Renal pelvis (tissue), 4 donors: Measurements from ENCODE around the gene XRCC4. TPM values are rescaled to one million over a fixed set of nuclear protein-coding genes. Genes with fewer than 3 reads are reported as not detected.
"Not testable (repeated sequence)": the region's sequence is repeated elsewhere in the genome, so short reads cannot be mapped to it uniquely, and the experiment has no call there.

Source experiments
- DNase-seq: peaks from one replicate; pipeline ENCODE4 v3.0.0-alpha.2; 2013
- polyA plus RNA-seq, 3 donors: library from polyadenylated mRNA; unstranded; fragments of 120-200 nt; gene quantifications; one replicate each; pipeline ENCODE4 v1.2.1, GENCODE V29; 2013; ENCODE audit not compliant: insufficient read length in 3 of 3

The XRCC4 gene
- polyA plus RNA-seq, 3 donors = 10.4 to 12.2 (median 11.9) TPM

- no peak for DNase-seq
Measured at GRCh38 chr5:83107692-83108420, 30.5 kb downstream of the XRCC4 start.

GRCh38 chr5:83109380-83109779 lies 32.0 kb downstream of the XRCC4 start:
- DNase-seq = no peak

GRCh38 chr5:83115816-83116215 lies 38.5 kb downstream of the XRCC4 start:
- DNase-seq = no peak

GRCh38 chr5:83118471-83118870 lies 41.1 kb downstream of the XRCC4 start:
- DNase-seq = no peak

GRCh38 chr5:83118976-83119375 lies 41.6 kb downstream of the XRCC4 start:
- DNase-seq = no peak

GRCh38 chr5:83124593-83124992 lies 47.2 kb downstream of the XRCC4 start:
- no peak for DNase-seq

- DNase-seq = no peak
Measured at GRCh38 chr5:83125560-83125959, 48.2 kb downstream of the XRCC4 start.

- no peak for DNase-seq
Measured at GRCh38 chr5:83126501-83126900, 49.2 kb downstream of the XRCC4 start.

GRCh38 chr5:83133797-83134196 lies 56.5 kb downstream of the XRCC4 start:
- DNase-seq = no peak

GRCh38 chr5:83142526-83142925 lies 65.2 kb downstream of the XRCC4 start:
- DNase-seq = no peak

GRCh38 chr5:83145241-83145640 lies 67.9 kb downstream of the XRCC4 start:
- DNase-seq = no peak

GRCh38 chr5:83145882-83146331 lies 68.6 kb downstream of the XRCC4 start:
- DNase-seq = no peak

GRCh38 chr5:83146441-83146840 lies 69.1 kb downstream of the XRCC4 start:
- DNase-seq = no peak

- no peak for DNase-seq
Measured at GRCh38 chr5:83147593-83147992, 70.2 kb downstream of the XRCC4 start.

GRCh38 chr5:83148370-83148769 lies 71.0 kb downstream of the XRCC4 start:
- no peak for DNase-seq

GRCh38 chr5:83149671-83150070 lies 72.3 kb downstream of the XRCC4 start:
- no peak for DNase-seq

- no peak for DNase-seq
Measured at GRCh38 chr5:83151821-83152220, 74.5 kb downstream of the XRCC4 start.

- DNase-seq = not testable (repeated sequence)
Measured at GRCh38 chr5:83152996-83153395, 75.6 kb downstream of the XRCC4 start.

GRCh38 chr5:83156001-83156400 lies 78.7 kb downstream of the XRCC4 start:
- no peak for DNase-seq

GRCh38 chr5:83157163-83157562 lies 79.8 kb downstream of the XRCC4 start:
- DNase-seq = no peak

GRCh38 chr5:83162601-83163000 lies 85.3 kb downstream of the XRCC4 start:
- DNase-seq = no peak

GRCh38 chr5:83167538-83167937 lies 90.2 kb downstream of the XRCC4 start:
- no peak for DNase-seq

GRCh38 chr5:83169571-83170337 lies 92.4 kb downstream of the XRCC4 start:
- DNase-seq = no peak
